Testis (tissue), 2 donors: ENCODE measurements around the gene CCSER1.

Source experiments
- POLR2A ChIP-seq: fragments of 450-650 bp; IDR thresholded peaks from one replicate; pipeline ENCODE4 v1.6.1; 2017; ENCODE audit warnings: antibody characterized with exemption, mild to moderate bottlenecking, moderate library complexity
- TF ChIP-seq, protein P1 (sequence below), 3 experiments: fragments of 450-650 bp in 2 of 3; fragments of 200-600 bp in 1 of 3; sonication (generic) in 1 of 3; IDR thresholded peaks; one replicate each; pipeline ENCODE4 v1.5.1; 2016 to 2019; ENCODE audit warnings: antibody characterized with exemption in 3 of 3, mild to moderate bottlenecking in 2 of 3, moderate library complexity in 1 of 3

DNA sequence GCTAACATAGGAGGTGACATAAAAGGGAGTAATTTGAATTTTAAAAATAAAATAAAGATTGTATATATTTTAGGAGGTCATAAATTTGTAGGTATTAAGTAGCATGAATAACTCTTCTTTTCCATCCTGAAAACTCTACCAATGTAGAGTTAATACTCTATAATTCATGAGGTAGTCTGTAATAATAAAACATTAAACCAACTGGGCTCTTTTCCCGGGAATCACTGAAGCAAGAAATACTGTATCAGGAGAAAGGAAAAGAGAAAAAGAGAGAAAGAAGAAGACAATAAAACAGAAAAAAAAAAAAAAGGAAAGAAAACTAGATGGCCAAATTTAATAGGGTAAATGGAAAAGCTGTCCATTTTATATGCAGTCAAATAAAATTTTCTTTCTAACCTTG, 984.4 kb downstream of the CCSER1 start:
- TF ChIP-seq, protein P1, sequence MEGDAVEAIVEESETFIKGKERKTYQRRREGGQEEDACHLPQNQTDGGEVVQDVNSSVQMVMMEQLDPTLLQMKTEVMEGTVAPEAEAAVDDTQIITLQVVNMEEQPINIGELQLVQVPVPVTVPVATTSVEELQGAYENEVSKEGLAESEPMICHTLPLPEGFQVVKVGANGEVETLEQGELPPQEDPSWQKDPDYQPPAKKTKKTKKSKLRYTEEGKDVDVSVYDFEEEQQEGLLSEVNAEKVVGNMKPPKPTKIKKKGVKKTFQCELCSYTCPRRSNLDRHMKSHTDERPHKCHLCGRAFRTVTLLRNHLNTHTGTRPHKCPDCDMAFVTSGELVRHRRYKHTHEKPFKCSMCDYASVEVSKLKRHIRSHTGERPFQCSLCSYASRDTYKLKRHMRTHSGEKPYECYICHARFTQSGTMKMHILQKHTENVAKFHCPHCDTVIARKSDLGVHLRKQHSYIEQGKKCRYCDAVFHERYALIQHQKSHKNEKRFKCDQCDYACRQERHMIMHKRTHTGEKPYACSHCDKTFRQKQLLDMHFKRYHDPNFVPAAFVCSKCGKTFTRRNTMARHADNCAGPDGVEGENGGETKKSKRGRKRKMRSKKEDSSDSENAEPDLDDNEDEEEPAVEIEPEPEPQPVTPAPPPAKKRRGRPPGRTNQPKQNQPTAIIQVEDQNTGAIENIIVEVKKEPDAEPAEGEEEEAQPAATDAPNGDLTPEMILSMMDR (IDR thresholded peaks at IDR 0.05): no peak
- TF ChIP-seq POLR2A: no peak
